GM23338 (cell line): ENCODE data around the gene LENG9.

Experiments used
- CREB1 ChIP-seq: fragments of 250-450 bp; sonication (Bioruptor Pico); IDR thresholded peaks from 2 replicates; pipeline ENCODE4 v1.5.0; 2020; ENCODE audit warnings: low read depth, mild to moderate bottlenecking, moderate library complexity
- EZH2 ChIP-seq: fragments of 200-600 bp; sonication (generic); IDR thresholded peaks from one replicate; pipeline ENCODE4 v1.8.0; 2017; ENCODE audit warnings: antibody characterized with exemption, mild to moderate bottlenecking, low read depth; ENCODE audit not compliant: unreplicated experiment
- EZH2phosphoT487 ChIP-seq: fragments of 200-600 bp; sonication (generic); IDR thresholded peaks from one replicate; pipeline ENCODE4 v1.8.1; 2018; ENCODE audit warnings: antibody characterized with exemption; ENCODE audit not compliant: unreplicated experiment
- JUNB ChIP-seq: IDR thresholded peaks from one replicate; pipeline ENCODE4 v1.6.1; 2016; ENCODE audit warnings: antibody characterized with exemption; ENCODE audit not compliant: unreplicated experiment
- NANOG ChIP-seq: IDR thresholded peaks from 2 replicates; pipeline ENCODE4 v1.6.1; 2016; ENCODE audit warnings: antibody characterized with exemption, borderline replicate concordance
- POLR2AphosphoS5 ChIP-seq: IDR thresholded peaks from 2 replicates; pipeline ENCODE4 v1.6.1; 2016; ENCODE audit warnings: antibody characterized with exemption, low read depth
- STAT1 ChIP-seq: IDR thresholded peaks from one replicate; pipeline ENCODE4 v1.6.1; 2016; ENCODE audit warnings: antibody characterized with exemption; ENCODE audit not compliant: unreplicated experiment
- ZNF114 ChIP-seq: fragments of 250-450 bp; sonication (Bioruptor Pico); IDR thresholded peaks from 2 replicates; pipeline ENCODE4 v1.5.0; 2020; ENCODE audit warnings: mild to moderate bottlenecking, moderate library complexity
- ZNF331 ChIP-seq: fragments of 250-450 bp; sonication (Bioruptor Pico); IDR thresholded peaks from 2 replicates; pipeline ENCODE4 v1.5.0; 2020; ENCODE audit warnings: low read depth, mild to moderate bottlenecking, moderate library complexity
- TF ChIP-seq, protein P1 (sequence below), 2 experiments: fragments of 200-600 bp in 1 of 2; sonication (generic) in 1 of 2; conservative IDR thresholded peaks; 2 replicates each; pipeline versions ENCODE4 v1.5.1 to v1.6.1; 2016 to 2017; ENCODE audit warnings: antibody characterized with exemption in 2 of 2, low read depth in 2 of 2, mild to moderate bottlenecking in 2 of 2, moderate library complexity in 1 of 2
- TF ChIP-seq, protein P2 (sequence below): IDR thresholded peaks from 2 replicates; pipeline ENCODE4 v1.6.1; 2016; ENCODE audit warnings: antibody characterized with exemption
- TF ChIP-seq, protein P3 (sequence below): IDR thresholded peaks from one replicate; pipeline ENCODE4 v1.6.1; 2018; ENCODE audit warnings: antibody characterized with exemption; ENCODE audit not compliant: unreplicated experiment
- TF ChIP-seq, protein P4 (sequence below): fragments of 250-450 bp; sonication (Bioruptor Pico); IDR thresholded peaks from 2 replicates; pipeline ENCODE4 v1.5.0; 2020; ENCODE audit warnings: mild to moderate bottlenecking, moderate library complexity

GRCh38 chr19:54470991-54471782 is 7.6 kb upstream of the LENG9 start:
- TF ChIP-seq, protein P1, sequence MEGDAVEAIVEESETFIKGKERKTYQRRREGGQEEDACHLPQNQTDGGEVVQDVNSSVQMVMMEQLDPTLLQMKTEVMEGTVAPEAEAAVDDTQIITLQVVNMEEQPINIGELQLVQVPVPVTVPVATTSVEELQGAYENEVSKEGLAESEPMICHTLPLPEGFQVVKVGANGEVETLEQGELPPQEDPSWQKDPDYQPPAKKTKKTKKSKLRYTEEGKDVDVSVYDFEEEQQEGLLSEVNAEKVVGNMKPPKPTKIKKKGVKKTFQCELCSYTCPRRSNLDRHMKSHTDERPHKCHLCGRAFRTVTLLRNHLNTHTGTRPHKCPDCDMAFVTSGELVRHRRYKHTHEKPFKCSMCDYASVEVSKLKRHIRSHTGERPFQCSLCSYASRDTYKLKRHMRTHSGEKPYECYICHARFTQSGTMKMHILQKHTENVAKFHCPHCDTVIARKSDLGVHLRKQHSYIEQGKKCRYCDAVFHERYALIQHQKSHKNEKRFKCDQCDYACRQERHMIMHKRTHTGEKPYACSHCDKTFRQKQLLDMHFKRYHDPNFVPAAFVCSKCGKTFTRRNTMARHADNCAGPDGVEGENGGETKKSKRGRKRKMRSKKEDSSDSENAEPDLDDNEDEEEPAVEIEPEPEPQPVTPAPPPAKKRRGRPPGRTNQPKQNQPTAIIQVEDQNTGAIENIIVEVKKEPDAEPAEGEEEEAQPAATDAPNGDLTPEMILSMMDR (conservative IDR thresholded peaks at IDR 0.05; ENCODE audit: low read depth in 2 of 2): no peak
- TF ChIP-seq EZH2: peak; percentile 11
- TF ChIP-seq EZH2phosphoT487: no peak
- TF ChIP-seq CREB1 (CRISPR knock-in tag): no peak
- TF ChIP-seq, protein P2, sequence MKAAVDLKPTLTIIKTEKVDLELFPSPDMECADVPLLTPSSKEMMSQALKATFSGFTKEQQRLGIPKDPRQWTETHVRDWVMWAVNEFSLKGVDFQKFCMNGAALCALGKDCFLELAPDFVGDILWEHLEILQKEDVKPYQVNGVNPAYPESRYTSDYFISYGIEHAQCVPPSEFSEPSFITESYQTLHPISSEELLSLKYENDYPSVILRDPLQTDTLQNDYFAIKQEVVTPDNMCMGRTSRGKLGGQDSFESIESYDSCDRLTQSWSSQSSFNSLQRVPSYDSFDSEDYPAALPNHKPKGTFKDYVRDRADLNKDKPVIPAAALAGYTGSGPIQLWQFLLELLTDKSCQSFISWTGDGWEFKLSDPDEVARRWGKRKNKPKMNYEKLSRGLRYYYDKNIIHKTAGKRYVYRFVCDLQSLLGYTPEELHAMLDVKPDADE: no peak
- TF ChIP-seq NANOG: no peak
- TF ChIP-seq, protein P3, sequence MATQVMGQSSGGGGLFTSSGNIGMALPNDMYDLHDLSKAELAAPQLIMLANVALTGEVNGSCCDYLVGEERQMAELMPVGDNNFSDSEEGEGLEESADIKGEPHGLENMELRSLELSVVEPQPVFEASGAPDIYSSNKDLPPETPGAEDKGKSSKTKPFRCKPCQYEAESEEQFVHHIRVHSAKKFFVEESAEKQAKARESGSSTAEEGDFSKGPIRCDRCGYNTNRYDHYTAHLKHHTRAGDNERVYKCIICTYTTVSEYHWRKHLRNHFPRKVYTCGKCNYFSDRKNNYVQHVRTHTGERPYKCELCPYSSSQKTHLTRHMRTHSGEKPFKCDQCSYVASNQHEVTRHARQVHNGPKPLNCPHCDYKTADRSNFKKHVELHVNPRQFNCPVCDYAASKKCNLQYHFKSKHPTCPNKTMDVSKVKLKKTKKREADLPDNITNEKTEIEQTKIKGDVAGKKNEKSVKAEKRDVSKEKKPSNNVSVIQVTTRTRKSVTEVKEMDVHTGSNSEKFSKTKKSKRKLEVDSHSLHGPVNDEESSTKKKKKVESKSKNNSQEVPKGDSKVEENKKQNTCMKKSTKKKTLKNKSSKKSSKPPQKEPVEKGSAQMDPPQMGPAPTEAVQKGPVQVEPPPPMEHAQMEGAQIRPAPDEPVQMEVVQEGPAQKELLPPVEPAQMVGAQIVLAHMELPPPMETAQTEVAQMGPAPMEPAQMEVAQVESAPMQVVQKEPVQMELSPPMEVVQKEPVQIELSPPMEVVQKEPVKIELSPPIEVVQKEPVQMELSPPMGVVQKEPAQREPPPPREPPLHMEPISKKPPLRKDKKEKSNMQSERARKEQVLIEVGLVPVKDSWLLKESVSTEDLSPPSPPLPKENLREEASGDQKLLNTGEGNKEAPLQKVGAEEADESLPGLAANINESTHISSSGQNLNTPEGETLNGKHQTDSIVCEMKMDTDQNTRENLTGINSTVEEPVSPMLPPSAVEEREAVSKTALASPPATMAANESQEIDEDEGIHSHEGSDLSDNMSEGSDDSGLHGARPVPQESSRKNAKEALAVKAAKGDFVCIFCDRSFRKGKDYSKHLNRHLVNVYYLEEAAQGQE: no peak
- TF ChIP-seq POLR2AphosphoS5: no peak
- no peak for TF ChIP-seq JUNB
- no peak for TF ChIP-seq STAT1
- no peak for TF ChIP-seq ZNF331
- no peak for TF ChIP-seq ZNF114 (CRISPR knock-in tag)
- TF ChIP-seq, protein P4, sequence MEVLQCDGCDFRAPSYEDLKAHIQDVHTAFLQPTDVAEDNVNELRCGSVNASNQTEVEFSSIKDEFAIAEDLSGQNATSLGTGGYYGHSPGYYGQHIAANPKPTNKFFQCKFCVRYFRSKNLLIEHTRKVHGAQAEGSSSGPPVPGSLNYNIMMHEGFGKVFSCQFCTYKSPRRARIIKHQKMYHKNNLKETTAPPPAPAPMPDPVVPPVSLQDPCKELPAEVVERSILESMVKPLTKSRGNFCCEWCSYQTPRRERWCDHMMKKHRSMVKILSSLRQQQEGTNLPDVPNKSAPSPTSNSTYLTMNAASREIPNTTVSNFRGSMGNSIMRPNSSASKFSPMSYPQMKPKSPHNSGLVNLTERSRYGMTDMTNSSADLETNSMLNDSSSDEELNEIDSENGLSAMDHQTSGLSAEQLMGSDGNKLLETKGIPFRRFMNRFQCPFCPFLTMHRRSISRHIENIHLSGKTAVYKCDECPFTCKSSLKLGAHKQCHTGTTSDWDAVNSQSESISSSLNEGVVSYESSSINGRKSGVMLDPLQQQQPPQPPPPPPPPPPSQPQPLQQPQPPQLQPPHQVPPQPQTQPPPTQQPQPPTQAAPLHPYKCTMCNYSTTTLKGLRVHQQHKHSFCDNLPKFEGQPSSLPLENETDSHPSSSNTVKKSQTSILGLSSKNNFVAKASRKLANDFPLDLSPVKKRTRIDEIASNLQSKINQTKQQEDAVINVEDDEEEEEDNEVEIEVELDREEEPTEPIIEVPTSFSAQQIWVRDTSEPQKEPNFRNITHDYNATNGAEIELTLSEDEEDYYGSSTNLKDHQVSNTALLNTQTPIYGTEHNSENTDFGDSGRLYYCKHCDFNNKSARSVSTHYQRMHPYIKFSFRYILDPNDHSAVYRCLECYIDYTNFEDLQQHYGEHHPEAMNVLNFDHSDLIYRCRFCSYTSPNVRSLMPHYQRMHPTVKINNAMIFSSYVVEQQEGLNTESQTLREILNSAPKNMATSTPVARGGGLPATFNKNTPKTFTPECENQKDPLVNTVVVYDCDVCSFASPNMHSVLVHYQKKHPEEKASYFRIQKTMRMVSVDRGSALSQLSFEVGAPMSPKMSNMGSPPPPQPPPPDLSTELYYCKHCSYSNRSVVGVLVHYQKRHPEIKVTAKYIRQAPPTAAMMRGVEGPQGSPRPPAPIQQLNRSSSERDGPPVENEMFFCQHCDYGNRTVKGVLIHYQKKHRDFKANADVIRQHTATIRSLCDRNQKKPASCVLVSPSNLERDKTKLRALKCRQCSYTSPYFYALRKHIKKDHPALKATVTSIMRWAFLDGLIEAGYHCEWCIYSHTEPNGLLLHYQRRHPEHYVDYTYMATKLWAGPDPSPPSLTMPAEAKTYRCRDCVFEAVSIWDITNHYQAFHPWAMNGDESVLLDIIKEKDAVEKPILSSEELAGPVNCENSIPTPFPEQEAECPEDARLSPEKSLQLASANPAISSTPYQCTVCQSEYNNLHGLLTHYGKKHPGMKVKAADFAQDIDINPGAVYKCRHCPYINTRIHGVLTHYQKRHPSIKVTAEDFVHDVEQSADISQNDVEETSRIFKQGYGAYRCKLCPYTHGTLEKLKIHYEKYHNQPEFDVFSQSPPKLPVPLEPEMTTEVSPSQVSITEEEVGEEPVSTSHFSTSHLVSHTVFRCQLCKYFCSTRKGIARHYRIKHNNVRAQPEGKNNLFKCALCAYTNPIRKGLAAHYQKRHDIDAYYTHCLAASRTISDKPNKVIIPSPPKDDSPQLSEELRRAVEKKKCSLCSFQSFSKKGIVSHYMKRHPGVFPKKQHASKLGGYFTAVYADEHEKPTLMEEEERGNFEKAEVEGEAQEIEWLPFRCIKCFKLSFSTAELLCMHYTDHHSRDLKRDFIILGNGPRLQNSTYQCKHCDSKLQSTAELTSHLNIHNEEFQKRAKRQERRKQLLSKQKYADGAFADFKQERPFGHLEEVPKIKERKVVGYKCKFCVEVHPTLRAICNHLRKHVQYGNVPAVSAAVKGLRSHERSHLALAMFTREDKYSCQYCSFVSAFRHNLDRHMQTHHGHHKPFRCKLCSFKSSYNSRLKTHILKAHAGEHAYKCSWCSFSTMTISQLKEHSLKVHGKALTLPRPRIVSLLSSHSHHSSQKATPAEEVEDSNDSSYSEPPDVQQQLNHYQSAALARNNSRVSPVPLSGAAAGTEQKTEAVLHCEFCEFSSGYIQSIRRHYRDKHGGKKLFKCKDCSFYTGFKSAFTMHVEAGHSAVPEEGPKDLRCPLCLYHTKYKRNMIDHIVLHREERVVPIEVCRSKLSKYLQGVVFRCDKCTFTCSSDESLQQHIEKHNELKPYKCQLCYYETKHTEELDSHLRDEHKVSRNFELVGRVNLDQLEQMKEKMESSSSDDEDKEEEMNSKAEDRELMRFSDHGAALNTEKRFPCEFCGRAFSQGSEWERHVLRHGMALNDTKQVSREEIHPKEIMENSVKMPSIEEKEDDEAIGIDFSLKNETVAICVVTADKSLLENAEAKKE: no peak
